Jurkat, Clone E6-1 (cell line): Measurements from ENCODE around the gene RIT2.

Experiments
- DNase-seq: peaks from one replicate; pipeline ENCODE4 v3.0.0-alpha.2; 2011; ENCODE audit warnings: low read depth, low spot score
- H3K4me3 ChIP-seq: 2 replicates; pipeline ENCODE4 v1.5.1; 2011; ENCODE audit warnings: mild to moderate bottlenecking, low read length, control low read depth, moderate library complexity

Gene RIT2

DNA sequence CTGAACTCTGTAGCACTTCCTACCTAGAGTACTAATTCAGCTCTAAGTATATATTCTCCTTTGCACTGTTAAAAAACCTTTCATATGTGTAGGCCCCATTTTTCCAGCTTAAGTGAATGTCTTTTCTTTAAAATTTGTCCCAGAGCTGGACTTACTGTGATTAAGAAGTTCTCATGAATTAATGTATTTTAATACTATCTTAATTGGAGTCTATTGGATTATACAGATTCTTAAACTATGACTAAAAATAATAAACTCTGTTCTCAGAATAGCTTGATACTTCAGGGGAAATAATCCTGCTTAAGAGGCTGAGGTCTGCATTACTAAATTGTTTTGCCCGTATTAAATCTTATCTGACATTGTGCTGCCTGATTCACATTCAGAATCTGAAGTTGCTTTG is 223.3 kb downstream of the RIT2 start:
- DNase-seq: no peak
- H3K4me3 ChIP-seq: no peak overlapping the region

- no peak overlapping the region for H3K4me3 ChIP-seq
- no peak for DNase-seq
These were observed 223.8 kb downstream of the RIT2 start for GRCh38 chr18:42891705-42892104.

DNA sequence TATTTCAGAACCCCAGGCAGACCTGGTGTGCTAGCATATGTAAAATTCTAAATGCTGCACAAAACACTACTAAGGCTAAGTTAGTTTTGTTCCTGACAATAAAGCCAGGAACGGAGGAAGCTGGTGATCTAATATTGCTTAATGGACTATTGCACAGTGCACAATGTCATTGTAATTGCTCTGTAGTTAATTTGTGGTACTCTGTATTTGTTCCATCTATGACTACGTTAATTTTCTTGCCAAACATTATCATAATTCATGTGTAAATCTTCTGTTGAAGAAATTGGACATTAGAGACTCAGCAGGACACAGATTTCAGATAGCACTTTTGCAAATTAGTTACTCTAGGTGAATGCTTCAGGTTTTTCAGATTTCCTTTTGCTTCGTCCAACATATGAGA is 232.3 kb downstream of the RIT2 start:
- no peak overlapping the region for H3K4me3 ChIP-seq
- DNase-seq: no peak

DNA sequence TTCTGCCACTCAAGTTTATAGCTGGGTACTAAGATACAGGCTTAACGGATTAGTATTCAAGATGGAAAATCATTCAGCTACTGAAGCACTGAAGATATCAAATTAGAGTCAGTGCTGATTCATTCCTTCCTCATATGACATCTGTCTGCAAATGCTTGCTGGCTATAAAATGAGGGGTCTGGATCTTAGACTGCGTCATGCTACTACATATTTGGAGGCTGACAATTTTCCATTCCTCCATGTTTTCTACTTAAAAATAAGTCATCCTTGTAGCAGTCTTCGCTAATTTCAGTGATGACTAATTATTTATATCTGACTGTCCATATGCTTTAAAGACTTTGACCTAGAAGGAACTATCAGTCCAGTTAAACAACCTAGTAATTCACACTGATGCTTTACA is 233.4 kb downstream of the RIT2 start:
- H3K4me3 ChIP-seq: no peak overlapping the region
- DNase-seq: no peak

- H3K4me3 ChIP-seq: no peak overlapping the region
- no peak for DNase-seq
These were observed 242.6 kb downstream of the RIT2 start for GRCh38 chr18:42872838-42873237.

DNA sequence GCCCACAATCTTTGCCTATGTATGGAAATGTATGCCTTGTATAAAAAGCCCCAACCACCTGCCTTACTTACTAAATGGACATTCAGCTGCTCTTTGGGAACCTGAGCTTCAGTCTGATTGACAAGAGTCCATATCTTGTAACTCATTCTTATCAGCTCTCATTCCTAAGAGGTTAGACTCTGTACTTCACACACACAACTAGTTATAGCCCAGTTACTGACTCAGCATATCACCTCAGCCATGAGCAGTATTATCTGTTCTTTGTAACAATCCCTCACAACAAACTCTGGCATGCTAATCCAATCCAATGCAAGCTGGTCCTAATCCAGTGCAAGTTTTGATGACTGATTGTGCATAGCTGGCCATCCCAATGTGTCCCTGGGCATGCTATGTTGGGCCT is 250.6 kb downstream of the RIT2 start:
- DNase-seq: no peak
- H3K4me3 ChIP-seq: no peak overlapping the region

DNA sequence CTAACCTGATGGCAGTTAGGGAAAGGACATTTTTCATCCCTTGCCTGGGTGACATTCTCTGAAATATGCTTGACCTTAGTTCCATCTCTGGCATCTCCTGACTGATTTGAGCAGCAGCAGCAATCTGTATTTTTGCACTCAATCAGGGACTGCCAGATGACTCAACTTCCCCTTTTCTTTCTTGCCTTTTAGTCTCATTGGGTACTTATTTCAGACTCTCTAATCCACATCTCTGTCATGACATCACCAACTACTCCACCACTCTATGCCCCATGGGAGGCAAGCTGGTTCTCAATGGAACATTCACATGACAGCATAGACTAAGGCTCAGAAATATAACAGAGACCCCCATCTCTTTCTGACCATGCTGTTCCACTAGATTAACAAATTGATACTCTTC is 254.2 kb downstream of the RIT2 start:
- DNase-seq: no peak
- no peak overlapping the region for H3K4me3 ChIP-seq

DNA sequence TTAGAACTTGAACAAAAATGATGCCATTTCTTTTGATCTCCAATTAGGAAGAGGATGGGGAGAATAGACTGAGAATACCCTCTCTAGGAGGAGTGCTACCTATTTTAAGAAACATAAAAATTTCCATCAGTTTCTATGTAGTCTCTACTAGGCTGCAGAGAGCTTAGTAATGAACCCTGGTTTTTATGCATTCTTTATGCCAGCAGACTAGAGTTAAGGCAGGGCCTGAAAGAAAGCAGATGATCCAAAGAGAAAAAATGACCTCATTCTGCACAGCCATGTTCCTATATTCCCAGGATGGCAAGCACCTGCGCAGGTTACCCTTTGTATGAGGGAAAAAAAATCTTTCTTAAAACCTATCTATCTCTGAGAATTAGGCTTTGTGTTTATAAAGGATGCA is 254.9 kb downstream of the RIT2 start:
- DNase-seq: no peak
- no peak overlapping the region for H3K4me3 ChIP-seq

- no peak for DNase-seq
- H3K4me3 ChIP-seq: no peak overlapping the region
These were observed 255.5 kb downstream of the RIT2 start for GRCh38 chr18:42860011-42860410.

GRCh38 chr18:42854558-42854957 is 260.9 kb downstream of the RIT2 start:
- DNase-seq: no peak
- H3K4me3 ChIP-seq: no peak overlapping the region

DNA sequence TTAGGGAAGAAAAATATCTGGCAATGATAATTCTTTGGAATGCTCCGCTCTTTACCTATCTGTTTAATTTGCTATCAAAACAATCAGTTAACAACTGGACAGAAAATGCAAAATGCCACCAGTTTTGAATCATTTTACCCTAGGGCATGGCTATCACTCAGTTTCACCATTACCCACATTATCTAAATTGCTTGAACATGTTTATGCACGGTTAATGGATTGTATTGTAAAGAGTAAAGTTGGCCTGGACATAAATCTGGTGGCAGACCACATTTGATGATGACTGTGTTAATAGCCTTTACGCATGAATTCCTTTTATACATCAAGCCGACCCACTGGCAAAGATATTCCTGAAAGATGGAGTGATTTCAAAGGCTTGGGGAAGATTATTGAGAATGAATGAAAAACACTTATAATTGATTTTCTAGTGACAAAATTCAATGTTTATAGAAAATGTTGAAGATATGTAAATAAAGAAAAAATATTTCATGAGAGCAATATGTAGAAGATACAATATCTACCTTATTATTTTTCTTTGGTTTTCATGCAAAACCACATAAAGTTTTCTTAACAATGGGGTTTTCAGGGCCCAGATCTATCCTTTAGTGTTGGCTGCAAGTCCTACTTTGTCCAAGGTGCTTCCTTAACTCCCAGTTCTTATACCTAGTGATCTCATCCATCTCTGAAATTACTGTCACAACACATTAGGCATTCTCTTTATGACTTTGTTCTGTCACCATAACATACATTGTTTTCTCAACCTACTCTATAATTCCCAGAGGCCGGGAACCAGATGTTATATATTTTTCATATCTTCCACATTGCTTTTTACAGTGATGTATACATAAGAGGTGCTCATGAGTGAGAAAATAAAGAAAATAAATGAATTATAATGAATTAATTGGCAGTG is 265.1 kb downstream of the RIT2 start:
- no peak for DNase-seq
- no peak overlapping the region for H3K4me3 ChIP-seq

- DNase-seq: no peak
- H3K4me3 ChIP-seq: no peak overlapping the region
These were observed 276.1 kb downstream of the RIT2 start for GRCh38 chr18:42839408-42839807.

GRCh38 chr18:42838546-42839145 is 276.8 kb downstream of the RIT2 start:
- DNase-seq: no peak
- no peak overlapping the region for H3K4me3 ChIP-seq

- no peak for DNase-seq
- H3K4me3 ChIP-seq: no peak overlapping the region
These were observed 284.5 kb downstream of the RIT2 start for GRCh38 chr18:42830936-42831335.

- DNase-seq: no peak
- H3K4me3 ChIP-seq: no peak overlapping the region
These were observed 286.6 kb downstream of the RIT2 start for GRCh38 chr18:42828881-42829280.

DNA sequence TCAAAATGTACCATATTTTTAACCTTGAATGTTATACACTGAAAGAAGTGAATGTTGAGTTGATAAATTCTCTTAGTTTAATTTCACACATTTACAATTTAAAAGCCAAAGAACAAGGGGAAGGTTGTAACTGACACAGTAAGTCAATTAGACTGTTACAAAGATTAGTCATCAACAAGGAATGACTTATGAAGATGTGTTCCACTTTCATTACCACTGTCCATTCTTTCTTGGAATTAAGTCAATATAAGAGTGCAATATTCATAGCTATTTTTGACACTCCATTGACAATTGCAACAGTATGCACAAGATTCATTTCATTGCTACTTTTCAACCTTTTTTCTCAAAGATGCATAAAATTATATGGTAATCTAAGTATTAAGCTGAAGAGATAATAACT is 291.3 kb downstream of the RIT2 start:
- no peak for DNase-seq
- no peak overlapping the region for H3K4me3 ChIP-seq

- H3K4me3 ChIP-seq: no peak overlapping the region
- DNase-seq: no peak
These were observed 292.8 kb downstream of the RIT2 start for GRCh38 chr18:42822711-42823110.

- H3K4me3 ChIP-seq: no peak overlapping the region
- DNase-seq: no peak
These were observed 294.0 kb downstream of the RIT2 start for GRCh38 chr18:42821492-42821891.

DNA sequence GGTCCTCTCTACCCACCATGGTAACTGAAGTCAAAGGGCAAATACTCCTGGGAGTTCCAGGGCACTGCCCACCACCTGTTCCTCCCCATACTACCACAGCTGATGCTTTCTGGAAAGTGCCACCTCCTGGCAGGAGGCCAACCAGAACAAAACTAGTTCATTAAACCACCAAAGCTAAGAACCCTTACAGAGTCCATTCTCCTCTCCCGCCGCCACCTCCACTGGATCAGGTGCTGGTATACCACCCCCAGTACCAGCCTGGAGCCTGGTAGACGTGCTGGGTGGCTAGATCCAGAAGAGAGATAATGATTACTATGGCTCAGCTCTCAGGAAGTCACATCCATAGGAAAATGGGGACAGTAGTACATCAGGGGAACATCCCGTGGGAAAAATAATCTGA is 300.9 kb downstream of the RIT2 start:
- H3K4me3 ChIP-seq: no peak overlapping the region
- no peak for DNase-seq

DNA sequence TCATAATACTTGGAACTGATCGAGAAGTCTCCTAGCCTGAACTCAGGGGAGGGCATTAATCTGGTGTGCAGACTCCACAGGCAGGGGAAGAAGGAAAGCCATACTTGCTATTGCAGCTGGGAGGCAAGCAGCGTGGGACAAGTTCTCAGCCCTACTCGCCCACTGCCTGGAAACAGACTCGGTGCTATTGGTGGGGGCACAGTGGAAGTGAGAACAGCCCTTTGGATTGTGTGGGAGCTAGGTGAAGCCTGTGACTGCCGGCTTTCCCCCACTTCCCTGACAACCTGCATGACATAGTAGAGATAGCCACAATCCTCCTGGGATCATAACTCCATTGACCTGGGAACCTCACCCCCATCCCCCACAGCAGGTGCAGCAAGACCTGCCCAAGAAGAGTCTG is 301.3 kb downstream of the RIT2 start:
- no peak for DNase-seq

GRCh38 chr18:42813570-42813969 is 301.9 kb downstream of the RIT2 start:
- no peak for DNase-seq
- H3K4me3 ChIP-seq: no peak overlapping the region

More for the DNA sequence above, 301.3 kb downstream of the RIT2 start:
- no peak overlapping the region for H3K4me3 ChIP-seq
